Smooth muscle cell (in vitro differentiated cells): Measurements from ENCODE around the gene TCERG1L. TPM values are rescaled to one million over a fixed set of nuclear protein-coding genes. Genes with fewer than 3 reads are reported as not detected.

Source experiments
- DNase-seq: peaks from one replicate; lab custom pipeline; 2025; ENCODE audit not compliant: unreplicated experiment; lab: John Stamatoyannopoulos, UW
- H2AFZ ChIP-seq: fragments of 200-600 bp; sonication (generic); 2 replicates; pipeline ENCODE4 v1.6.0; 2016; ENCODE audit warnings: antibody characterized with exemption, low read depth, mild to moderate bottlenecking
- H3F3A ChIP-seq: fragments of 200-600 bp; sonication (generic); 2 replicates; pipeline ENCODE4 v1.6.0; 2017; ENCODE audit warnings: antibody characterized with exemption, low read depth
- H3K27ac ChIP-seq: fragments of 200-600 bp; sonication (generic); 2 replicates; pipeline ENCODE4 v1.5.1; 2016; ENCODE audit warnings: low read depth, mild to moderate bottlenecking
- H3K27me3 ChIP-seq: fragments of 200-600 bp; sonication (generic); 2 replicates; pipeline ENCODE4 v1.6.1; 2016; ENCODE audit warnings: low read depth, mild to moderate bottlenecking
- H3K36me3 ChIP-seq: fragments of 200-600 bp; sonication (generic); 2 replicates; pipeline ENCODE4 v1.5.1; 2016; ENCODE audit warnings: low read depth
- H3K4me1 ChIP-seq: fragments of 200-600 bp; sonication (generic); 2 replicates; pipeline ENCODE4 v1.5.1; 2016; ENCODE audit warnings: low read depth
- H3K4me2 ChIP-seq: fragments of 200-600 bp; sonication (generic); 2 replicates; pipeline ENCODE4 v1.6.0; 2016; ENCODE audit warnings: mild to moderate bottlenecking
- H3K4me3 ChIP-seq: fragments of 200-600 bp; sonication (generic); 2 replicates; pipeline ENCODE4 v1.5.1; 2016; ENCODE audit warnings: mild to moderate bottlenecking
- H3K79me2 ChIP-seq: fragments of 200-600 bp; sonication (generic); 2 replicates; pipeline ENCODE4 v1.6.0; 2016; ENCODE audit warnings: low read depth, mild to moderate bottlenecking
- H3K9ac ChIP-seq: fragments of 200-600 bp; sonication (generic); 2 replicates; pipeline ENCODE4 v1.6.0; 2016; ENCODE audit warnings: low read depth
- H3K9me3 ChIP-seq: fragments of 200-600 bp; sonication (generic); replicated peaks from 2 replicates; pipeline ENCODE4 v1.5.1; 2016; ENCODE audit warnings: low read depth
- H4K20me1 ChIP-seq: fragments of 200-600 bp; sonication (generic); 2 replicates; pipeline ENCODE4 v1.6.0; 2016; ENCODE audit warnings: low read depth
- CTCF ChIP-seq: fragments of 200-600 bp; sonication (generic); IDR thresholded peaks from 2 replicates; pipeline ENCODE4 v1.5.1; 2017; ENCODE audit warnings: borderline replicate concordance, mild to moderate bottlenecking, antibody characterized with exemption; ENCODE audit not compliant: insufficient read depth, poor library complexity, severe bottlenecking
- WGBS: methylation state at CpG from one replicate; pipeline ENCODE4 v1.1.7; 2016; ENCODE audit warnings: low lambda C conversion rate; 5-methylcytosine and 5-hydroxymethylcytosine counted together
- polyA plus RNA-seq: library from polyadenylated mRNA; unstranded; fragments of >200 nt; fragmentation: Nextera tagmentation; extraction: Ambion mirVana; gene quantifications from 2 replicates; pipeline ENCODE4 v1.2.1, GENCODE V29; 2016
- total RNA-seq: library from RNA; depleted of rRNA; stranded (reverse); fragments of >200 nt; gene quantifications from 2 replicates; pipeline ENCODE4 v1.2.3, GENCODE V29; 2014

Gene TCERG1L
- total and polyA plus RNA-seq, 2 experiments from 2014 or later, result not detected

GRCh38 chr10:131271966-131272365 is 39.6 kb downstream of the TCERG1L start:
- WGBS, result 91% methylated on average over 12 of the region's 12 CpGs
- no peaks in the 10 kb centered on the region for H3K9me3 ChIP-seq
- no peak for TF ChIP-seq CTCF

DNA sequence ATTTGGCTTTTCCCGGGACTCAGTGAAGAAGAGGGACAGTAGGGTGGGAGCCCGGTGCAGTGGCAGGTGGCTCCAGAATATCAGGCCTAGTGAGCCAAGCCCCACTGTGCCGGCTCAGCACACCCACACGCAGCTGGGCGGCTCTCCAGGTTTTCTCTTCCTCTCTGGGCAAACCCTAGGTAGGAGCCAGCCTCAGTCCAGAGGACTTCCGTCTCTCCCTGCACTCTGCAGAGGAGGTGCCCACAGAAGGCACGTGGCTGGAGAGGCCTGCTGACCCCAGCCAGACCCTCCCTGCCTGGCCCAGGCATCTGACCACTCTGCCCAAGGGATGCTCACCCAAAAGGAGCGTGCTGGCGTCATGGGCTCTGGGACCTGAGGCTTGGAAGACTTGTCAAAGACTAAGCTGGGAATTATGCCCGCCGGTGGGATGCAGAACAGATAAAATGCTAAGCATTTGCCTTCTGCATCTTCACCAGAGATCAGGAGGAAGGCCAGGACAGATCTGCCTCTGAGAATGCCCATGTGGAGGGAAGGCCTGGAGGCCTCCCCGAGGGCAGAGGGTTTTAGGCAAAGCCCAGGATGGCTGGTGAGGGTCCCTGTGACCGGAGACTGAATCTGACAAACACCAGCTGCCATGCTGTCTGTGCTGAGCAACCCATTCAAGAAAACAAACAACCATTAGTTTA is 40.2 kb downstream of the TCERG1L start:
- Histone ChIP-seq H3K4me1 (no peaks in the 10 kb centered on the region), H2AFZ (no peak overlapping the region), H4K20me1 (no peaks in the 10 kb centered on the region), H3K9me3 (no peaks in the 10 kb centered on the region), H3K9ac (no peak overlapping the region), H3K4me2 (no peak overlapping the region), H3K79me2 (no peaks in the 10 kb centered on the region), H3K27ac (no peak overlapping the region), H3K4me3 (no peak overlapping the region), H3F3A (no peaks in the 10 kb centered on the region), H3K27me3 (peaks cover 14% of the 10 kb centered on the region), H3K36me3 (no peaks in the 10 kb centered on the region)
- WGBS, result 90% methylated on average over 12 of the region's 13 CpGs
- DNase-seq, result no peak
- TF ChIP-seq CTCF, result no peak

More at GRCh38 chr10:131271966-131272365, 39.6 kb downstream of the TCERG1L start:
- Histone ChIP-seq H3F3A (no peaks in the 10 kb centered on the region), H3K27me3 (peaks cover 14% of the 10 kb centered on the region), H3K79me2 (no peaks in the 10 kb centered on the region), H4K20me1 (no peaks in the 10 kb centered on the region), H2AFZ (no peak overlapping the region), H3K36me3 (no peaks in the 10 kb centered on the region), H3K27ac (no peak overlapping the region), H3K4me2 (no peak overlapping the region), H3K4me3 (no peak overlapping the region), H3K4me1 (no peaks in the 10 kb centered on the region), H3K9ac (no peak overlapping the region)
- no peak for DNase-seq

DNA sequence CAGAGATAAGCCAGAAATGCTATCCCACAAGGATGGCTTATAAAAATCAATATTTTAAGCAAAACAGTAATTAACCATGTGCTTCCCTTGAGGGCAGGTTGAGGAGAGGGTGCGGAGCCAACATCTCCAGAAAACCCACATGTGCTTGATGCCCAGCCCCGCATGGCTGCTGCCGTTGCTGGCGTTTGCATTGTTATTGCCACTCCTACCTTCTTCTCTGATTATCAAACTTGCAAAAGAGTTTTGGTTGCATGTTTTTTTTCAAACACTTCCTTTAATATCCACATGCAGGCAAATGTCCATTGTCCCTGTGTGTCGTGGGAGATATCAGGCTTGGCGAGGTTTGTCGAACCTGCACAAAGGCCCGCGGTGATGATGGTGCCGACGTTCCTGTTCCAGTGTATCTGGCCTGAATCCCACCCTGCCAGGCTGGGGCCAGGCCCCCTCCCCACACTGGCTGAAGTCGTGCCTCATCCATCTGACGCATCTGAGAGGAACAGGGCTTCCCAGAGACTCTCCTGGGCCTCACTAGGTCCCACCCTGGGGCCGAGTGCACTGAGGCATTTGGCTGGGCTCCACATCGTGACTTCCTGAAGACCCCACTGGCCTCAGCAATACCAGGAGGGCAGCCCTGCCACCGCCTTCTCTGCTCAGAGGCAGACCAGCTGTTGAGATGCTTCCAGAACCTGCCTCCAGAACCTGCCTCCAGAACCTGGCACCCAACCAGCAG is 40.9 kb downstream of the TCERG1L start:
- 84% methylated on average over 16 of the region's 16 CpGs for WGBS
- H3F3A ChIP-seq, result no peaks in the 10 kb centered on the region
- no peak overlapping the region for H3K4me2 ChIP-seq
- H3K27me3 ChIP-seq, result peaks cover 14% of the 10 kb centered on the region
- H3K27ac ChIP-seq, result no peak overlapping the region
- no peaks in the 10 kb centered on the region for H3K9me3 ChIP-seq
- H3K4me3 ChIP-seq, result no peak overlapping the region
- no peaks in the 10 kb centered on the region for H4K20me1 ChIP-seq
- no peaks in the 10 kb centered on the region for H3K4me1 ChIP-seq
- no peak for DNase-seq
- H3K79me2 ChIP-seq, result no peaks in the 10 kb centered on the region
- H2AFZ ChIP-seq, result no peak overlapping the region
- no peak for TF ChIP-seq CTCF
- H3K9ac ChIP-seq, result no peak overlapping the region
- H3K36me3 ChIP-seq, result no peaks in the 10 kb centered on the region
